HG03097 (cell line): Measurements from ENCODE around the gene PCDHGA1.

Source experiments
- ATAC-seq: cut with Tn5 transposase; IDR thresholded peaks from one replicate; pipeline ENCODE4 v1.9.1; 2021; ENCODE audit not compliant: unreplicated experiment, low FRiP score

The PCDHGA1 gene

GRCh38 chr5:141524604-141525597, 194.6 kb downstream of the PCDHGA1 start:
- peak; percentile 67 for ATAC-seq

- no peak for ATAC-seq
Observed at GRCh38 chr5:141525653-141526052, 195.3 kb downstream of the PCDHGA1 start.

GRCh38 chr5:141527426-141527825, 197.1 kb downstream of the PCDHGA1 start:
- no peak for ATAC-seq

- ATAC-seq, result no peak
Observed at GRCh38 chr5:141528291-141528984, 198.1 kb downstream of the PCDHGA1 start.

- no peak for ATAC-seq
Observed at GRCh38 chr5:141529002-141529401, 198.7 kb downstream of the PCDHGA1 start.

- no peak for ATAC-seq
Observed at GRCh38 chr5:141529873-141530272, 199.6 kb downstream of the PCDHGA1 start.

GRCh38 chr5:141532726-141533125, 202.4 kb downstream of the PCDHGA1 start:
- no peak for ATAC-seq

- ATAC-seq, result no peak
Observed at GRCh38 chr5:141533897-141534296, 203.6 kb downstream of the PCDHGA1 start.

GRCh38 chr5:141534492-141535213, 204.3 kb downstream of the PCDHGA1 start:
- ATAC-seq, result no peak

- ATAC-seq, result no peak
Observed at GRCh38 chr5:141543053-141543452, 212.7 kb downstream of the PCDHGA1 start.

GRCh38 chr5:141547488-141547887, 217.2 kb downstream of the PCDHGA1 start:
- no peak for ATAC-seq

GRCh38 chr5:141547921-141548320, 217.6 kb downstream of the PCDHGA1 start:
- ATAC-seq, result no peak

- ATAC-seq, result peak; percentile 61
Observed at GRCh38 chr5:141557681-141558136, 227.4 kb downstream of the PCDHGA1 start.

- ATAC-seq, result no peak
Observed at GRCh38 chr5:141558150-141558549, 227.8 kb downstream of the PCDHGA1 start.

- no peak for ATAC-seq
Observed at GRCh38 chr5:141559461-141559860, 229.1 kb downstream of the PCDHGA1 start.

GRCh38 chr5:141560151-141560550, 229.8 kb downstream of the PCDHGA1 start:
- no peak for ATAC-seq

GRCh38 chr5:141560725-141561483, 230.6 kb downstream of the PCDHGA1 start:
- ATAC-seq, result no peak
